Anterior cingulate cortex (tissue), 58 donors: ENCODE measurements around the gene CDS2.

Source experiments
- DNase-seq, 58 donors: peaks; one replicate each; lab custom pipeline; 2025; lab: John Stamatoyannopoulos, UW

The CDS2 gene

DNA sequence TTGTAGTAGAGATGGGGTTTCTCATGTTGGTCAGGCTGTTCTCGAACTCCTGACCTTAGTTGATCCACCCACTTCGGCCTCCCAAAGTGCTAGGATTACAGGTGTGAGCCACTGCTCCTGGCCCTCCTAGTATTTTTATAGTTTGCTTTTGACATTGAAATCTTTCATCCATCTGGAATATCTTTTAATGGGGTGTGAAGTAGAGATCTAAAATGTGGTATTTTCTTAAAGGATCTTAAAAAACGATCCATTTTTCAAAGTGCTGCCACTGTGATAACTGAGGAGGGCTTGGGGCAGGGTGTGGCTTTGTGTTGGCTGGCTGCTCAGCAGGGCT lies 23.1 kb downstream of the CDS2 start:
- DNase-seq: no peak

- no peak for DNase-seq
These were observed 23.6 kb downstream of the CDS2 start for GRCh38 chr20:5150226-5151076.

GRCh38 chr20:5153152-5153467 lies 26.3 kb downstream of the CDS2 start:
- no peak for DNase-seq

DNA sequence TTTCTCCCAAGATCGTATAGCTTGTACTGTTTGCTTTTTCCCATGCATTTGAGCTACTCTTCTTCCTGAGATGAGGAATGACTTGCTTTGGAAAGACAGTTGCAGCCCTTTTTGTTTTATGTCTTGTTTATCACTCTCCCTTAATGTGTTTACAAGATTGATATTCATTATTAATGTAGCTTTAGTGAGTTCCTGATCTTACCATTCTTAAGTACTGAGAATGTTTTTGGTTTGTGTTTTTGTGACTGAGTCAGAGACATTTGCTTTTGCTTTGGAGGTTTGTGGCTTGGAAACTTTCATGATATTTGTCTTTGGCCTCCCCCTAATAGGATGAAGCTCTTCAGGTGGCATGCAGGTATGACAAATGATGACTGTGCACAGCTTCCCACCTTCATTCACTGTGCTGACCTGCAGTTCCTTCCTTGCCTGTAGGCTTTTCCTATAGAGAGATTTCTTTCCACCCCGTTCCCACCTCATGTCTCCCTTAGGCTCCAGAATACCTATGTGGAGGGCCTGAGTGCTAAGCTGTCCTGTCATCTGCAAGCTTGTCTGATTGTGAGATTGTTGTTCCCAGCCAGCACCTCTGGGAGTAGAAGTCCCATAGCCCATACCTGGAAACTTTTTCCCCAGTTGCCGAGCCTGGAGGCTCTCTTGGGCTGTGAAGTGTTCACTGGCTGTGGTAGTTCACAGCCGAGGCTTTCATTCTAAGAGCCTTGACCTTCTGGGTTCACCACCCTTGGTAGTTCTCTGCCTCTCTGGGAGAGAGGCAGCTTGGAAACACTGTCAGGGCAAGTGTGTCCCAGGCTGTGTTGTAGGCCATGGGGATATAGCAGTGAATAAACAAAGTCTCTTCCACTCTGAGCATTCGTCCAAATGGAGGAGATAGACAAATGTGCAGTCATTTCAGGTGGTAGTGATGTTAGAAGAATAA lies 27.1 kb downstream of the CDS2 start:
- no peak for DNase-seq

GRCh38 chr20:5154543-5154925 lies 27.7 kb downstream of the CDS2 start:
- DNase-seq: no peak

DNA sequence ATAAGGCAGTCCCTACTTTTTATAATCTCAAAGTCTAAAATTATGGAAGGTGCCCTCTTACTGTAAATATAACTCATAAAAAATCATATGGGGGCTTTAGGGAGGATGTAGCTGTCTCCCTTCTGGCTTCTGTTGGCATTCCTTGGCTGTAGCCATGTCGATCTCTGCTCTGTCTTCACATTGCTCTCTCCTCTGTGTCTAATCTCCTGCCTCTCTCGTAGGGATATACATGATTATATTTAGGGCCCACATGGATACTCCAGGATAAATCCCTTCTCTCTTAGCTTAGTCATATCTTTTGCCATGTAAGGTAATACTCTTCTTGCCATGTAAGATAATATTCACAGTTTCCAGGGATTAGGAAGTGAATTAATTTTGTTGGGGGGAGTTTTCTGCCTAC lies 28.6 kb downstream of the CDS2 start:
- DNase-seq: no peak

- no peak for DNase-seq
These were observed 30.1 kb downstream of the CDS2 start for GRCh38 chr20:5156675-5157448.

- DNase-seq: no peak
These were observed 33.1 kb downstream of the CDS2 start for GRCh38 chr20:5159928-5160327.

- no peak for DNase-seq
These were observed 34.1 kb downstream of the CDS2 start for GRCh38 chr20:5160882-5161281.

GRCh38 chr20:5161536-5162164 lies 34.8 kb downstream of the CDS2 start:
- DNase-seq: no peak

- peak in 6 of 58 donors; percentile 26 to 38 (median 32) for DNase-seq
These were observed 38.1 kb downstream of the CDS2 start for GRCh38 chr20:5164645-5165625.

- no peak for DNase-seq
These were observed 42.0 kb downstream of the CDS2 start for GRCh38 chr20:5168651-5169396.

DNA sequence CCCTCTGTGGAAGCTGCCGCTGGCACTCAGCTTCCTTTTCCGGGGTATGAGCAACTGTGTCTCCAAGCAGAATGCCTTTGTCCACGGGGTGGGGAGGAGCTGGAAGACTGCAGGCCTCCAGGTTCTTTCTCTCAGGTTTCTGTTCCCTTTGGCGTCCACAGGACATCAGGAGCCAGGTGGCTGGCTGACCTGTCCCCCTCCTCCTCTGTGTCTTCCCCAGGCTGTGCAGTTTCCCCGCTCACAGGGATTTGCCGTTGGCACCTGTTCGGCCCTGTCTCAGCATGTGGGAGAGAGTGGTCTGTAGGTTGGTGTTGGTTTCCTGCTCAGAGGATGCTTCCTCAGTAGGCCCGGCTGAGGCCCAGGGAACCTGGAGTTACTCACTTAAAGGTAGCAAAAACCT lies 43.5 kb downstream of the CDS2 start:
- DNase-seq: no peak

DNA sequence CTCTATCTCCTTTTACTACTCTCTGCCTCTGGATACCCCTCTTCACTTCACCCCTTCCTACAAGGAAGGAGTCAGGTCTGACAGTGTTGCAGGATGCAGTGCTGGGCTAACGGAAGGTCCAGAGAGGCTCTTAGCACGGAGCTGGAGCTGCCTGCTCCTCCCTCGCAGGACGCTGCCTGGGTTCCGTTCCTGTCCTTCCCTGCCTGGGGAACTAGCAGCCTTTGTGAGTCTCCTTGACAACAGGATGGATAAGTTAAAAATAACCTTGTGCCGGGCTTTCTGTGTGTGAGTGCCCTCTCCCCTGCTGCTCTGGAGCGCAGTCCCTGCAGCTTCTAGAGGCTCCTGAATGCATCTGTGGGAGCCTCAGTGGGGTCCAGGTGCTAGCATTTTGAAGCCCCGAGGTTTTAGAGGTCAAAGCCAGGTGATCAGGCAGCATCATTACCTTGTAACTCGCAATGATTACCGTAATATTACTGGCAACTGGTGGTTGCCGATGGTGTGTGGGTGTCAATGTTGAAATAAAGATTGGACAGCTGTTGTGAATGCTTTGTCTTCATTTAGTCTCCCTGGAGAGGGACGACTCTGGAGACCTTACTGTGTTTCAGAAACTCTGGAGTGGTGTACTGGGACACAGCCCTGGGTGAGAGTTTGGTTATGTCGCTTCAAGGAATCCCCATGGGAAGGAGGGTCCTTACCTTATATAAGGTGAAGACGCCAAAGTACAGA lies 44.4 kb downstream of the CDS2 start:
- peak in 37 of 58 donors; percentile 15 to 81 (median 42) for DNase-seq

GRCh38 chr20:5171790-5172164 lies 45.0 kb downstream of the CDS2 start:
- DNase-seq: no peak

GRCh38 chr20:5172167-5172601 lies 45.4 kb downstream of the CDS2 start:
- peak in 1 of 58 donors; percentile 22 for DNase-seq

DNA sequence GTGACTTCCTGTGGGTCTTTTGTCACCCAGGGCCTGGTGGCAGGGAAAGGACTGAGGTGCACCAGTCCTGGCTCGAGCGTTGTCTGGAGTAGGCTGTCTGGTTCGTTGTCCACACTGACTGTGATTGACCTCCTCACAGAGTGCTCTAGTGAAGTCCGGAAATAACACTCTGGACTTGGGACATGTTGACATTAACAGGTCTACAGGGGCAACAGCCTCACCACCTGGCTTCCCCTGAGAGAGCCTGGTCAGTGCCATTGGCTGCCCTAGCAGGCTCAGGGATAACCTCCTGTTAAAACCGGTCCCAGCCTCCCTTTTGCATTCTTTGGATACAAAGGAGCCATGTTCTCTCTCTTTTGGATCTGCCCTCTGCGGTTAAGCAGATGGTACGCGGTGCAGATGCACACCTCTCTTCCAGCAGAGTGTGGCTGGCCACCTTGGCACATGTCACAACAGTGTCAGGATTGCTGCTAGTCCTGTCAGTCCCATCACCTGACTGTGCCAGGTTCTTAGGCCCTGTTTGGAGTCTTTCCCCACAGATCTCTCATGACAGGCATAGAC lies 46.2 kb downstream of the CDS2 start:
- DNase-seq: no peak

- no peak for DNase-seq
These were observed 46.9 kb downstream of the CDS2 start for GRCh38 chr20:5173751-5174150.
